Gastrocnemius medialis (tissue), 4 donors: ENCODE results near the gene PARD3B. TPM values are rescaled to one million over a fixed set of nuclear protein-coding genes. Genes with fewer than 3 reads are reported as not detected.

Experiments used
- ATAC-seq, 2 donors: fragments of 150-250 bp; one replicate each; pipeline ENCODE4 v1.9.1; 2016
- DNase-seq, 2 donors: peaks; one replicate each; pipeline ENCODE4 v3.0.0-alpha.2; 2019
- H3K27ac ChIP-seq, 4 donors: fragments of 200-600 bp; sonication (generic); 1 replicate in 1 of 4; 2 replicates in 3 of 4; pipeline ENCODE4 v1.5.1; 2016 to 2018; ENCODE audit warnings: mild to moderate bottlenecking in 2 of 4, moderate library complexity in 1 of 4
- H3K27me3 ChIP-seq, 3 donors: fragments of 200-600 bp; sonication (generic) in 2 of 3; 1 replicate in 1 of 3; 2 replicates in 2 of 3; pipeline versions ENCODE4 v1.5.1 to v1.6.0; 2016 to 2019; ENCODE audit warnings: mild to moderate bottlenecking in 1 of 3, moderate library complexity in 1 of 3
- H3K36me3 ChIP-seq, 2 donors: fragments of 200-600 bp; sonication (generic) in 1 of 2; one replicate each; pipeline ENCODE4 v1.5.1; 2017 to 2018
- H3K4me1 ChIP-seq, 2 donors: fragments of 200-600 bp; sonication (generic) in 1 of 2; one replicate each; pipeline ENCODE4 v1.5.1; 2016 to 2017; ENCODE audit warnings: mild to moderate bottlenecking in 2 of 2
- H3K4me3 ChIP-seq, 4 donors: fragments of 200-600 bp; sonication (generic) in 3 of 4; 1 replicate in 1 of 4; 2 replicates in 3 of 4; pipeline ENCODE4 v1.5.1; 2016 to 2019; ENCODE audit warnings: mild to moderate bottlenecking in 2 of 4
- H3K9me3 ChIP-seq, 3 donors: fragments of 200-600 bp; sonication (generic) in 2 of 3; 1 replicate in 1 of 3; 2 replicates in 2 of 3; pipeline ENCODE4 v1.5.1; 2016 to 2019
- CTCF ChIP-seq, 5 experiments: fragments of 450-650 bp in 3 of 5; fragments of 200-600 bp in 2 of 5; sonication (generic) in 2 of 5; IDR thresholded peaks in 4 of 5; conservative IDR thresholded peaks in 1 of 5; 1 replicate in 4 of 5; 2 replicates in 1 of 5; pipeline ENCODE4 v1.5.1; 2016 to 2019; ENCODE audit warnings: antibody characterized with exemption in 5 of 5, mild to moderate bottlenecking in 3 of 5, moderate library complexity in 3 of 5
- POLR2A ChIP-seq, 2 donors: fragments of 450-650 bp; IDR thresholded peaks; one replicate each; pipeline ENCODE4 v1.6.1; 2017; ENCODE audit warnings: antibody characterized with exemption in 2 of 2, mild to moderate bottlenecking in 2 of 2, moderate library complexity in 2 of 2
- in situ Hi-C, 4 donors: fragments of 200-750 bp; cut with MboI; loops; one replicate each; pipeline versions ENCODE4 v1.15.0 to v1.8.0; 2017; ENCODE audit warnings: low sequenced_read_pairs in 4 of 4
- intact Hi-C: fragments of 100-400 bp; cut with DNase I; formaldehyde crosslinking; loops from one replicate; pipeline ENCODE4 v1.15.1; 2023; ENCODE audit warnings: low total_unique reads
- total RNA-seq, 4 donors: library from RNA; depleted of rRNA; stranded (reverse); fragments of >200 nt; gene quantifications; one replicate each; pipeline versions ENCODE4 v1.1.0 to v1.2.3, GENCODE V29; 2016

PARD3B gene
- total RNA-seq, 4 donors from 2014 or later = 2.2 to 15.5 (median 4.6) TPM

- intact Hi-C loops (no loop called here), in situ Hi-C loops (no loop called here)
- ATAC-seq (no peak), DNase-seq (no peak)
- Histone ChIP-seq H3K27me3 (no peaks in the 10 kb centered on the region), H3K9me3 (no peaks in the 10 kb centered on the region), H3K27ac (no peak overlapping the region), H3K4me1 (no peaks in the 10 kb centered on the region), H3K4me3 (no peak overlapping the region), H3K36me3 (no peaks in the 10 kb centered on the region)
- TF ChIP-seq CTCF (IDR thresholded peaks at IDR 0.05 in 4 of 5, conservative IDR thresholded peaks at IDR 0.05 in 1 of 5) (no peak), POLR2A (IDR thresholded peaks at IDR 0.05) (no peak)
These were observed 1044.2 kb downstream of the PARD3B start for GRCh38 chr2:205589479-205589878.

- Histone ChIP-seq H3K9me3 (no peaks in the 10 kb centered on the region), H3K36me3 (no peaks in the 10 kb centered on the region), H3K27ac (no peak overlapping the region), H3K4me3 (no peak overlapping the region), H3K4me1 (no peaks in the 10 kb centered on the region), H3K27me3 (no peaks in the 10 kb centered on the region)
- DNase-seq (no peak), ATAC-seq (no peak)
- in situ Hi-C loops (no loop called here), intact Hi-C loops (no loop called here)
- TF ChIP-seq CTCF (IDR thresholded peaks at IDR 0.05 in 4 of 5, conservative IDR thresholded peaks at IDR 0.05 in 1 of 5) = no peak
- TF ChIP-seq POLR2A (IDR thresholded peaks at IDR 0.05) = no peak
These were observed 1045.5 kb downstream of the PARD3B start for GRCh38 chr2:205590759-205591158.

GRCh38 chr2:205593891-205594290 is 1048.6 kb downstream of the PARD3B start:
- Histone ChIP-seq H3K4me1 (no peaks in the 10 kb centered on the region), H3K27ac (no peak overlapping the region), H3K9me3 (no peaks in the 10 kb centered on the region), H3K27me3 (no peaks in the 10 kb centered on the region), H3K4me3 (no peak overlapping the region), H3K36me3 (no peaks in the 10 kb centered on the region)
- ATAC-seq = no peak
- no peak for DNase-seq
- intact Hi-C loops (no loop called here), in situ Hi-C loops (no loop called here)
- TF ChIP-seq CTCF (IDR thresholded peaks at IDR 0.05 in 4 of 5, conservative IDR thresholded peaks at IDR 0.05 in 1 of 5) = no peak
- no peak for TF ChIP-seq POLR2A (IDR thresholded peaks at IDR 0.05)

- H3K27ac ChIP-seq = no peak overlapping the region
- in situ Hi-C loops (no loop called here), intact Hi-C loops (no loop called here)
- ATAC-seq (no peak), DNase-seq (no peak)
- no peak overlapping the region for H3K4me3 ChIP-seq
- TF ChIP-seq CTCF (IDR thresholded peaks at IDR 0.05 in 4 of 5, conservative IDR thresholded peaks at IDR 0.05 in 1 of 5) (no peak), POLR2A (IDR thresholded peaks at IDR 0.05) (no peak)
- H3K36me3 ChIP-seq = no peaks in the 10 kb centered on the region
- H3K27me3 ChIP-seq = no peaks in the 10 kb centered on the region
- H3K9me3 ChIP-seq = no peaks in the 10 kb centered on the region
- H3K4me1 ChIP-seq = no peaks in the 10 kb centered on the region
These were observed 1051.3 kb downstream of the PARD3B start for GRCh38 chr2:205596581-205596980.

- H3K9me3 ChIP-seq = no peaks in the 10 kb centered on the region
- H3K4me3 ChIP-seq = no peak overlapping the region
- in situ Hi-C loops (no loop called here), intact Hi-C loops (no loop called here)
- H3K27me3 ChIP-seq = no peaks in the 10 kb centered on the region
- DNase-seq (no peak), ATAC-seq (no peak)
- H3K36me3 ChIP-seq = no peaks in the 10 kb centered on the region
- H3K27ac ChIP-seq = no peak overlapping the region
- H3K4me1 ChIP-seq = no peaks in the 10 kb centered on the region
- TF ChIP-seq CTCF (IDR thresholded peaks at IDR 0.05 in 4 of 5, conservative IDR thresholded peaks at IDR 0.05 in 1 of 5) (no peak), POLR2A (IDR thresholded peaks at IDR 0.05) (no peak)
These were observed 1060.5 kb downstream of the PARD3B start for GRCh38 chr2:205605638-205606304.
